HepG2 (cell line): ENCODE measurements around the gene RMI2. TPM values are rescaled to one million over a fixed set of nuclear protein-coding genes. Genes with fewer than 3 reads are reported as not detected.

Source experiments
- AHR ChIP-seq: IDR thresholded peaks from 2 replicates; pipeline ENCODE4 v1.6.1; 2018; ENCODE audit warnings: missing genetic modification reagents, missing compliant biosample characterization
- IKZF5 ChIP-seq: IDR thresholded peaks from 2 replicates; pipeline ENCODE4 v1.6.1; 2018; ENCODE audit warnings: missing genetic modification reagents, mild to moderate bottlenecking, missing compliant biosample characterization
- KAT8 ChIP-seq: IDR thresholded peaks from 2 replicates; pipeline ENCODE4 v1.6.1; 2016; ENCODE audit warnings: missing genetic modification reagents, missing compliant biosample characterization
- KLF13 ChIP-seq: sonication (generic); formaldehyde crosslinking; IDR thresholded peaks from 2 replicates; pipeline ENCODE4 v1.4.0; 2020; ENCODE audit warnings: mild to moderate bottlenecking, missing genetic modification reagents
- MED8 ChIP-seq: sonication (generic); formaldehyde crosslinking; IDR thresholded peaks from 2 replicates; pipeline ENCODE4 v1.8.1; 2023; ENCODE audit warnings: mild to moderate bottlenecking, missing genetic modification reagents; ENCODE audit not compliant: insufficient replicate concordance
- MXD3 ChIP-seq: IDR thresholded peaks from 2 replicates; pipeline ENCODE4 v1.6.1; 2016; ENCODE audit warnings: mild to moderate bottlenecking, missing biosample characterization, missing genetic modification reagents
- NFE2L2 ChIP-seq: fragments of 150-350 bp; IDR thresholded peaks from 2 replicates; pipeline ENCODE4 v1.6.1; 2014; ENCODE audit warnings: low read length
- NFIC ChIP-seq: IDR thresholded peaks from 2 replicates; pipeline ENCODE4 v1.6.1; 2012; ENCODE audit warnings: mild to moderate bottlenecking, low read length, inconsistent platforms
- PCBP2 ChIP-seq: fragments of 200-400 bp; formaldehyde crosslinking; optimal IDR thresholded peaks from 2 replicates; pipeline ENCODE3; 2018; ENCODE audit warnings: low read length, low read depth; ENCODE audit not compliant: poor library complexity, severe bottlenecking
- RBM39 ChIP-seq: fragments of 200-400 bp; formaldehyde crosslinking; IDR thresholded peaks from one replicate; pipeline ENCODE4 v1.6.1; 2018; ENCODE audit warnings: antibody characterized with exemption, mild to moderate bottlenecking, low read depth, low read length; ENCODE audit not compliant: poor library complexity, severe bottlenecking
- RCOR2 ChIP-seq: IDR thresholded peaks from 2 replicates; pipeline ENCODE4 v1.6.1; 2016; ENCODE audit warnings: missing biosample characterization, missing genetic modification reagents
- REXO4 ChIP-seq: sonication (generic); formaldehyde crosslinking; IDR thresholded peaks from 2 replicates; pipeline ENCODE4 v1.8.0; 2022; ENCODE audit warnings: missing genetic modification reagents, mild to moderate bottlenecking, borderline replicate concordance
- RXRB ChIP-seq: IDR thresholded peaks from 2 replicates; pipeline ENCODE4 v1.6.1; 2016; ENCODE audit warnings: borderline replicate concordance, missing genetic modification reagents, missing compliant biosample characterization
- SIX4 ChIP-seq: sonication (generic); formaldehyde crosslinking; IDR thresholded peaks from 2 replicates; pipeline ENCODE4 v1.4.0; 2020; ENCODE audit warnings: missing genetic modification reagents
- TAF1 ChIP-seq: sonication (generic); formaldehyde crosslinking; IDR thresholded peaks from 2 replicates; pipeline ENCODE4 v1.4.0; 2020; ENCODE audit warnings: missing genetic modification reagents
- TCF12 ChIP-seq, 2 experiments: fragments of 450-650 bp in 1 of 2; sonication (generic) in 1 of 2; formaldehyde crosslinking in 1 of 2; IDR thresholded peaks; 2 replicates each; pipeline versions ENCODE4 v1.6.1 to v1.8.0; 2017 to 2022; ENCODE audit warnings: antibody characterized with exemption in 1 of 2, mild to moderate bottlenecking in 1 of 2, missing genetic modification reagents in 1 of 2, moderate library complexity in 1 of 2
- XBP1 ChIP-seq: sonication (generic); formaldehyde crosslinking; IDR thresholded peaks from 2 replicates; pipeline ENCODE4 v1.5.0; 2020; ENCODE audit warnings: missing genetic modification reagents
- ZBTB42 ChIP-seq: sonication (generic); formaldehyde crosslinking; IDR thresholded peaks from 2 replicates; pipeline ENCODE4 v1.5.0; 2020; ENCODE audit warnings: mild to moderate bottlenecking, missing genetic modification reagents
- ZBTB7B ChIP-seq: sonication (generic); formaldehyde crosslinking; IDR thresholded peaks from 2 replicates; pipeline ENCODE4 v1.4.0; 2020; ENCODE audit warnings: missing genetic modification reagents
- ZKSCAN8 ChIP-seq: IDR thresholded peaks from 2 replicates; pipeline ENCODE4 v1.6.1; 2016; ENCODE audit warnings: borderline replicate concordance, missing genetic modification reagents, missing compliant biosample characterization
- ZNF160 ChIP-seq: sonication (generic); formaldehyde crosslinking; IDR thresholded peaks from 2 replicates; pipeline ENCODE4 v1.8.0; 2022; ENCODE audit warnings: mild to moderate bottlenecking, inconsistent platforms, missing genetic modification reagents
- ZNF205 ChIP-seq: IDR thresholded peaks from 2 replicates; pipeline ENCODE4 v1.6.1; 2018; ENCODE audit warnings: missing biosample characterization, missing genetic modification reagents
- ZNF430 ChIP-seq: sonication (generic); formaldehyde crosslinking; IDR thresholded peaks from 2 replicates; pipeline ENCODE4 v1.9.0; 2021; ENCODE audit warnings: mild to moderate bottlenecking, missing genetic modification reagents
- ZNF44 ChIP-seq: sonication (generic); formaldehyde crosslinking; IDR thresholded peaks from 2 replicates; pipeline ENCODE4 v1.5.1; 2020; ENCODE audit warnings: mild to moderate bottlenecking, missing genetic modification reagents
- ZNF543 ChIP-seq: sonication (generic); formaldehyde crosslinking; IDR thresholded peaks from 2 replicates; pipeline ENCODE4 v1.4.0; 2020; ENCODE audit warnings: mild to moderate bottlenecking, missing genetic modification reagents
- ZNF616 ChIP-seq: sonication (generic); formaldehyde crosslinking; IDR thresholded peaks from 2 replicates; pipeline ENCODE4 v1.5.0; 2020; ENCODE audit warnings: low read depth, mild to moderate bottlenecking, missing genetic modification reagents
- ZNF709 ChIP-seq: sonication (generic); formaldehyde crosslinking; IDR thresholded peaks from 2 replicates; pipeline ENCODE4 v1.5.0; 2020; ENCODE audit warnings: mild to moderate bottlenecking, missing genetic modification reagents
- ZNF839 ChIP-seq: sonication (generic); formaldehyde crosslinking; IDR thresholded peaks from 2 replicates; pipeline ENCODE4 v1.4.0; 2020; ENCODE audit warnings: missing genetic modification reagents, mild to moderate bottlenecking, borderline replicate concordance
- polyA plus RNA-seq, 8 experiments: library from polyadenylated mRNA; depleted of rRNA in 3 of 8; stranded (reverse) in 7 of 8; unstranded in 1 of 8; fragments of >200 nt; fragmentation: Illumina TruSeq in 4 of 8; extraction: Trizol in 4 of 8; gene quantifications; 2 replicates each; pipeline versions ENCODE4 v1.2.1 to v1.2.3, GENCODE V29; 2011 to 2016; ENCODE audit warnings: low read depth in 4 of 8, missing spikeins in 1 of 8, mixed read lengths in 1 of 8; ENCODE audit not compliant: insufficient read depth in 1 of 8
- total RNA-seq, 5 experiments: library from RNA; depleted of rRNA; stranded (reverse); fragments of >200 nt; fragmentation: Illumina TruSeq; extraction: Trizol; gene quantifications; 2 replicates each; pipeline ENCODE4 v1.2.3, GENCODE V29; 2016; ENCODE audit warnings: low read depth in 1 of 5

The RMI2 gene
- total and polyA plus RNA-seq, 2 of the 13 experiments (the other 11 are each of a cell fraction or from before 2014, with no cell fraction given), result 24.5 to 55.7 TPM

GRCh38 chr16:11296706-11297491 is 48.4 kb upstream of the RMI2 start (continued):
- TF ChIP-seq IKZF5 (CRISPR knock-in tag) (peak; percentile 77), ZNF709 (CRISPR knock-in tag) (0 out of 2 replicates have a peak, but pooled peaks have one; percentile 49), NFE2L2 (no peak), RBM39 (no peak), RCOR2 (CRISPR knock-in tag) (peak; percentile 32; the same call in 1 of the 2 replicates), PCBP2 (no peak), TAF1 (CRISPR knock-in tag) (peak; percentile 66; the same call in 1 of the 2 replicates), KLF13 (0 out of 2 replicates have a peak, but pooled peaks have one; percentile 20), NFIC (peak; percentile 57; the same call in 1 of the 2 replicates), ZNF160 (0 out of 2 replicates have a peak, but pooled peaks have one; percentile 14), AHR (CRISPR knock-in tag) (no peak), ZNF616 (CRISPR knock-in tag) (no peak), RXRB (peak; percentile 58; the same call in 1 of the 2 replicates), ZNF839 (CRISPR knock-in tag) (no peak), ZNF44 (CRISPR knock-in tag) (no peak), SIX4 (CRISPR knock-in tag) (peak; percentile 8; the same call in 1 of the 2 replicates), ZNF205 (CRISPR knock-in tag) (peak; percentile 83), ZNF543 (CRISPR knock-in tag) (peak; percentile 74; the same call in 1 of the 2 replicates), MXD3 (CRISPR knock-in tag) (peak; percentile 39; the same call in 1 of the 2 replicates), XBP1 (0 out of 2 replicates have a peak, but pooled peaks have one; percentile 36), KAT8 (CRISPR knock-in tag) (peak; percentile 69; the same call in 1 of the 2 replicates), ZNF430 (CRISPR knock-in tag) (peak; percentile 50; the same call in 1 of the 2 replicates), MED8 (CRISPR knock-in tag) (peak; percentile 56), REXO4 (no peak), TCF12 (IDR thresholded peaks at IDR 0.05) (no peak), TCF12 (CRISPR knock-in tag; IDR thresholded peaks at IDR 0.05) (peak; percentile 18; the same call in 1 of the 2 replicates), ZKSCAN8 (CRISPR knock-in tag) (peak; percentile 66), ZBTB7B (CRISPR knock-in tag) (peak; percentile 80), ZBTB42 (CRISPR knock-in tag) (peak; percentile 27; the same call in 1 of the 2 replicates)
